ENCODE measurements around the gene COL4A2.

The COL4A2 gene

GRCh38 chr13:110405597-110406450 is 98.7 kb downstream of the COL4A2 start:
- TF ChIP-seq ZNF274 (IDR thresholded peaks at IDR 0.05; ENCODE audit: low read depth, low read length) = no peak
- H3K4me3 ChIP-seq (ENCODE audit: low read length) = no peak overlapping the region

GRCh38 chr13:110407021-110407420 is 99.9 kb downstream of the COL4A2 start:
- H3K4me3 ChIP-seq (ENCODE audit: low read length) = no peak overlapping the region
- TF ChIP-seq ZNF274 (IDR thresholded peaks at IDR 0.05; ENCODE audit: low read depth, low read length) = no peak

DNA sequence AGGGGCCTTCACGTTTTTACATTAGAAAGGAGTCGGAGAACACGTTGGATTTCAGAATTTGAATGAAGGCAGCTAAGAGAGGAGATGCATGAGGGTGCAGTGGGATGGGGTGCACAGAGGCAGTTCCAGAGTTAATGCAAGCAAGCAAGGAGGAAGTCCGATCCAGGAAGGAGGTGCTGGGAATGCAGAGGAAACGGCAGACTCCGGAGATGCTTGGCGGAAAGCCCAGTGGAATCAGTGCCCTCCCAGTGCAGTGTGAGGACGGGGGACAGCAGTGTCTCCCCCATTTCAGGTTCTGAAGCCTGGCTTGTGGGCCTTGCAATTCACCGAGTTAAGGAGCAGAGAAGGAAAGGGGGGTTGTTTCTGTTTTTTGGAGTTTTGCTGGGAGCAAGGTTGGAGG is 100.4 kb downstream of the COL4A2 start:
- TF ChIP-seq ZNF274 (IDR thresholded peaks at IDR 0.05; ENCODE audit: low read depth, low read length) = no peak
- no peak overlapping the region for H3K4me3 ChIP-seq (ENCODE audit: low read length)

DNA sequence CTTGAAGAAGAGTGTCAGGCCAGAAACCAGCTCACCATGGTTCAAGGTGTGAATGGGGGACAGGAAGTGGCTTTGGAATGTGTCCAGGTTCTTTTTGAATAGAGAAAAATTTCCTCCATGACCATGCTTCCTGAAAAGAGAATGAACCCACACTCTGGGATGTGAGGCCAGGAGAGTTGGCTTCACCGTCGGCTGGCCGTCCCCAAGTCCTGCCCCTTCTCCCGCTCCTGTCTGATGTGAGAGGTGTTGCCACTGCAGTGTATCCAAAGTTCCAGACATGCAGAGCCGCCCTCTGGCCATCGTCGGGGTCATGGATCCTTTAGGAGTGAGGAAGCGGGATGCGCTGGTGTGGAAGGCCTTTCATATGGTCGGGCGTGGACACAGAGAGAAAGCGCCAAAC is 101.2 kb downstream of the COL4A2 start:
- no peak overlapping the region for H3K4me3 ChIP-seq (ENCODE audit: low read length)
- TF ChIP-seq ZNF274 (IDR thresholded peaks at IDR 0.05; ENCODE audit: low read depth, low read length) = no peak

- no peak overlapping the region for H3K4me3 ChIP-seq (ENCODE audit: low read length)
- TF ChIP-seq ZNF274 (IDR thresholded peaks at IDR 0.05; ENCODE audit: low read depth, low read length) = no peak
Observed at GRCh38 chr13:110409581-110409992, 102.5 kb downstream of the COL4A2 start.

GRCh38 chr13:110410000-110410399 is 102.9 kb downstream of the COL4A2 start:
- TF ChIP-seq ZNF274 (IDR thresholded peaks at IDR 0.05; ENCODE audit: low read depth, low read length) = no peak
- no peak overlapping the region for H3K4me3 ChIP-seq (ENCODE audit: low read length)

GRCh38 chr13:110410936-110411687 is 104.0 kb downstream of the COL4A2 start:
- no peak for TF ChIP-seq ZNF274 (IDR thresholded peaks at IDR 0.05; ENCODE audit: low read depth, low read length)
- no peak overlapping the region for H3K4me3 ChIP-seq (ENCODE audit: low read length)

DNA sequence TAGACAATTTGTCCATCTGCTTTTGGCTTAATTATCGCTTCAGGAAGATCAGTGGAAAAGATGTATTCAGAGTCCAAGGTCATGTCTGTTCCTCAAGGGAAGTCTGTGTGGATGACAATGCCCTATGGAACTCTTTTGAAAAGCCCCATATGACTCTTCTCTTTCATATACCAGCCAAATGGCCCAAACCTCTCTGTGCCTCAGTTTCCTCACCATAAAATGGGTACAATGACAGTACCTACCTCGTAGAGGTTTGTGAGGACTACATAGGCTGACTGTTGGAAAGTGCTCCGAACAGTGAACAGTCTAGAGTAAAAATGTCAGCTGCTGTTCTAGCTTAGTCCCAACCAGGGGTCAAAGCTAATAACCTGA is 104.6 kb downstream of the COL4A2 start:
- no peak for TF ChIP-seq ZNF274 (IDR thresholded peaks at IDR 0.05; ENCODE audit: low read depth, low read length)
- no peak overlapping the region for H3K4me3 ChIP-seq (ENCODE audit: low read length)

DNA sequence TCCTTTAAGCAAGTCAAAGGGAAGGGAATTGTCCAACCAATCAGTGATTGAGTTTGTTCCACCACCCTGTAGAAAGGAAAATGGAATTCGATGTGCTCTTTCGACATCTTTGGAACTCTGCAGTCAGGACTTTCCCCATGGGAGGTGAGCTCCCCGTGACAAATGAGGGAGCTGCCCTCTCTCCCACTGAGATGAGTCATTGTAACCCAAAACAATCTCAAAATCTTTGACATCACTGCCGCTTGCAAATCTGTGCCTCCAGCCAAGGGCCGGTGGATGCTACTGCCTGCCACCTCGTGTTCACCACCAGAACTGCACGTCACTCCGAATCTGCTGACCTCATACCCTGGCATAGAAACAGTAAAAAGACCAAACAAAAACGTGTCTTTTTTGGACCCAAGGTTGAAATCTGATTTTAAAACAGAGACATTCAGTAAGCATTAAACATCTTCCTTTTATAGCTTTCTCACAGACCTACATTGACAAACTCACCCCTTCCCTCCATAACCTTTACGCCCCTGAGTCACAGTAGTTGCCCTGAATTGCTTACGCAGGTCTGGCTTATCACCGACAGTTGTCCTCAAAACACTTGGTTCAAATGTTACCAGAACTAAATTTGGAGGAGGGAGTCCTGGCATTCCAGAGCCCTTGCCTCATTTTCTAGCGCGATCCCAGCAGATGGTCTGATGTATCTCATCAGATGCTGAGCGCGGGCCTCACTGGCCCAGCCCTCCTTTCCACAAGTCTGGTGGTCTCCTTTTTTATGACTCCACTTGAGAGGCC is 105.2 kb downstream of the COL4A2 start:
- no peak overlapping the region for H3K4me3 ChIP-seq (ENCODE audit: low read length)
- no peak for TF ChIP-seq ZNF274 (IDR thresholded peaks at IDR 0.05; ENCODE audit: low read depth, low read length)

DNA sequence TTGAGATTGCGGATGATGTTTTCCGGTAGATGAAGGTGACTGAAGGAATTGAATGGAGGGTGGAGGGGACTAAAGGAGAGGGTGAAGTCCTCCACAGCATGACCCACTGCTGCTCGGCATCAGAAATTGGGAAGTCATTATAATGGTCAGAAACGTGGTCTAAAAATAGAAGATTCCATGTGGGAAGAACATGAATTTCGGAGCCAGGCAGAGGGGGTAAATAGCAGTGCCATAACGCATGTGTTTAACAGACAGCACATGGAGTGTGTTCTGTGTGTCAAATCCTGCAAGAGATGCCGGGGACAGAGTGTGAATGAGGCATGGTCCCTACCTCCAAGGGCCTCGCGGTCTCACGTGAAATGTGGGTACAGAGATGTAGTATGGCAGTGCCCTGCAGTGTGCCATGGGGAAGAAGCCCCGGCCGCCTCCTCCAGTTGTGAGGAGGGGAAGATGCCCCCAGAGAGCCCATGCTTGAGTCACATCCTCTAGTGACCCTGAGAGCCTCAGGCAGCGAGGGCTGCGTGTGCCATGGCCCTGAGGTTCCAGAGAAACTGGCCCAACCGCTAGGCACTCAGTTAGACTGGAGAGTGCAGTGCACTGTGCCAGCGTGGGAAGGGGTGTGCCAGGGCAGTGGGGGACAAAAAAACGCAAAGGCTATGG is 106.1 kb downstream of the COL4A2 start:
- no peak for TF ChIP-seq ZNF274 (IDR thresholded peaks at IDR 0.05; ENCODE audit: low read depth, low read length)

DNA sequence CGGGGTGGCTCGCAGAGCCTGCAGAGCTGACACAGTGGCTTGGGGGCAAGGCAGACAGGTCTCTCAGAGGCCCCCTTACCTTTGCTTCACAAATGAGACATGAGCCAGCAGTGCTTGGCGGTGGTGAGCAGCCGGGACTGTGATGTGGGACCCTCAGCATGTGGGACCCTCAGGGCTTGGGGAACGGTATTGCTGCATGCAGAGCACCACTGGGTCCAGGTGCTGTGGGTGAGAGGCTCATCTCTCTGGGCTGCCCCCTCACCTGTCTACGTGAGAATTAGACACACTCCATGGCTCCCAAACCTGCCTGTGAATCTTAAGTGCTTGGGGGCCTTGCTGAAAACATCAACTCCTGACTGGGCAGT is 106.6 kb downstream of the COL4A2 start:
- TF ChIP-seq ZNF274 (IDR thresholded peaks at IDR 0.05; ENCODE audit: low read depth, low read length) = no peak
- H3K4me3 ChIP-seq (ENCODE audit: low read length) = no peak overlapping the region

More for the DNA sequence above, 106.1 kb downstream of the COL4A2 start:
- no peak overlapping the region for H3K4me3 ChIP-seq (ENCODE audit: low read length)

- no peak overlapping the region for H3K4me3 ChIP-seq (ENCODE audit: low read length)
- no peak for TF ChIP-seq ZNF274 (IDR thresholded peaks at IDR 0.05; ENCODE audit: low read depth, low read length)
Observed at GRCh38 chr13:110414283-110414682, 107.2 kb downstream of the COL4A2 start.

- H3K4me3 ChIP-seq (ENCODE audit: low read length) = no peak overlapping the region
- no peak for TF ChIP-seq ZNF274 (IDR thresholded peaks at IDR 0.05; ENCODE audit: low read depth, low read length)
Observed at GRCh38 chr13:110414931-110415330, 107.8 kb downstream of the COL4A2 start.

- no peak for TF ChIP-seq ZNF274 (IDR thresholded peaks at IDR 0.05; ENCODE audit: low read depth, low read length)
- H3K4me3 ChIP-seq (ENCODE audit: low read length) = no peak overlapping the region
Observed at GRCh38 chr13:110415669-110416068, 108.6 kb downstream of the COL4A2 start.
